ENCODE results near the gene UBAC1.
"Not testable (repeated sequence)": the region's sequence is repeated elsewhere in the genome, so short reads cannot be mapped to it uniquely, and the experiment has no call there.

The UBAC1 gene

DNA sequence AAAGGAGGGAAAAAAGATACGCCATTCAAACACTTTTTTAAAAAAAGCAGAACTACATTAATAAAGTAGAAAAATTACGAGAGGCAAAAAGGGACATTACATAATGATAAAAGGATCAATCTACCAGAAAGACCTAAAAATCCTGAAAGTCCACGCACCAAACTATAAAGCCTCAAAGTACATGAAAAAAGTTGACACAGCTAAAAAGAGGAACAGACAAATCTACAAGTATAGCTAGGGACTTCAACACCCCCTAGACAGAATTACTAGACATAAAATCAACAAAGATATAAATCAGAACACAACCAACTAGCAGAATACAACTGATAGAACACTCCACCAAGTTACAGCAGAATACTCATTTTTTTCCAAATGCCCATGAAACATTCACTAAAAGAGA lies 65.0 kb downstream of the UBAC1 start:
- DNase-seq, result no peak

- no peak for DNase-seq
These were observed 65.8 kb downstream of the UBAC1 start for GRCh38 chr9:135895202-135895848.

GRCh38 chr9:135893104-135893503 lies 68.1 kb downstream of the UBAC1 start:
- no peak for DNase-seq

DNA sequence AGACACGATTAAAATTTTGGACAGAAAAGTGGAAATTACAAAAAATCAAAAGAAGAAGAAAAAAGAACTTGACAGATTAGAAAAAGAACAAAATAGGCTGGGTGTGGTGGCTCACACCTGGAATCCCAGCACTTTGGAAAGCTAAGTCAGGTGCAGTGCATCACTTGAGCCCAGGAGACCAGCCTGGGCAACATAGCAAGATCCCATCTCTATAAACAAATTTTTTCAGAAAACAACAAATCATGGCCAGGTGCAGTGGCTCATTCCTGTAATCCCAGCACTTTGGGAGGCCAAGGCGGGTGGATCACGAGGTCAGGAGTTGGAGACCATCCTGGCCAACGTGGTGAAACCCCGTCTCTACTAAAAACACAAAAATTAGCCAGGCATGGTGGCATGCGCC lies 68.8 kb downstream of the UBAC1 start:
- DNase-seq, result not testable (repeated sequence)

DNA sequence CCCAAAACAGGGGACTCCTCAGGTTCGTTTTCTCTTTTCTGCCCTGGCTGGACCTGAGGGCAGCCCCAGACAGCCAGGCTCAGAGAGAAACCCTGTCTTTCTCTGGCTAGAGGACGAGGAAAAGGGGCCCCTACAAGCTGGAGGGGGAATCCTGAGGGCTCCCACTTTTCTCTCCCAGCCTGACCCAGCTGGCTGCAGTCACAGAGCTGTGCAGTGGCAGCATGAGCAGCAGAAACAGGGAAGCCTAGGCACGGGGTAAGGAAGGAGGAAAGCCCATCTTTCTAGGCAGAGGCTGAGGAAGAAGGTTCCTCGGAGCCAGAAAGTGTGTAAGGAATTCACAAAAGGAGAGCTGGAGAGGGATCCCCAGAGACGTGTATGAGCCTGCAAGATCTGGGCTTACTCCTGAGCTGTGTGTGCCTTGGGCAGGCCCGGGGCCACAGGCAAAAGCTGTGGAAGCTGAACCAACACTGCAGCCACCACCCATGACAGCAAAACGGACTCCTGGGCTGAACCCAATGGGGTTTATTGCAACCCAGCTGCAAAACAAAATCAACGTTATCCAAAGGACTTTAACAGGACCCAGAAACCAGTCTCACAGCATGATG lies 70.0 kb downstream of the UBAC1 start:
- DNase-seq, result no peak

DNA sequence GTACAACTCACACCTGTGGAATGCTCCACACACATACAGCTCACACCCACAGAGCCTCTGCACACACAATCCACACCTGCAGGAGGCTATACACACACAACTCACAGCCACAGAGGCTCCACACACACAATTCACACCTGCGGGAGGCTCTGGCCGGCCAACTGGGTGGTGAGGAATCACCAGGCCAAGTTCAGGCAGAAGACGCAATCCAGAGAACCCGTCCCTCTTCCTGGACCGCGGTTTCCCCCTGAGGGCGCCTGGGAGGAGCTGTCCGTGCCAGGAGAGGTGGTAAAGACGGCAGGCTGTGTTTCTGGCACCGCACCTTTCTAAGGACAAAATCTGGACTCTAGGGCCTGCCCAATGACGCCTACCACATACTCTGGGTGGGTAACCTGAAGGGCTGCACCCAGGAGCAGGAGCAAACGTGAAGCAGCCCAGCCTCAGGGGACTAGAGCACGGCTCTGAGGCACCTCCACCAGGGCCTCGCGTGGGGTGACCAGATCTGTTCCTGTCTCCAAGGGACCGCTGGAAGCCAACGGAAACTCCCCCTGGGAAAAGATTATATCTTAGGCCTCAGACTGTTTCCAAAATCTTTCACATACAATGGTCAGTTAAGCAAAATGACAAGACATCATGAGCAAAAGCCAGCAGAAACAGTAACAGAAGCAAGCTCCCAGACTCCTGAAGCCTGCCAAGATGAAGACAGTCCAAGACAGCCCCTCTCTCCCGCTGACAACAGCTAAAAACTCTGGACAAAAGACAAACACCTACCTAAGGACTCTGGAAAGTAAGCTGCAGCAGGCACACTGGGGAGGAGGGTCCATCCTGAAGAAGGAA lies 70.8 kb downstream of the UBAC1 start:
- no peak for DNase-seq

GRCh38 chr9:135889564-135890189 lies 71.5 kb downstream of the UBAC1 start:
- no peak for DNase-seq

DNA sequence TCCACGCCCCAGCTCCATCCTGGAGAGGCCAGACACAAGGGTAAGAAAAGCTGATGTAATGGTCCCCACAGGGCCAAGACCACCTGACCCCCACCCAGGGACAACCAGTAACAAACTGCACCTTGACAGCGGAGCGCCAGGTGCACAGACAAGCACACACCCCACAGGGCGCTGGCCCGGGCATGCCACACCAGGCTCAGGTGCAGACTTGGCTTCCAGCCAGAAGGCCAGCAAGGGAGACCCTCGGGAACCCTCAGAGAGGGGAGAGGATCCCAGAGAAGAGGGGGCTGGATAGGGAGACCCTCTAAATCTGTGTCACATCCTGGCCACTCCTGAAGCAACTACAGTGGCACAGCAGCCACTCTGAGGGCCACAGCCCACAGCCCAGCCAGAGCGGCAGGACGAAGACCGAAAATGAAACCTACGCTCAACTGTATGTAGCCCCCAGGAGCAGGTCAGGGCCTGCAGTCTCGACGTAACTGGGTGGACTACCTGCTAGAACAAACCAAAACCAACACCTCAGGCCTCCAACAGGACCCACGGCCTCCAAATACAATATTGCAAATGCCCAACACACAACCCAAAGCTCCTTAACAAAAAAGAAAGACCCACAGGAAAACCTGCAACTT lies 72.3 kb downstream of the UBAC1 start:
- no peak for DNase-seq

GRCh38 chr9:135888126-135888765 lies 72.9 kb downstream of the UBAC1 start:
- no peak for DNase-seq

DNA sequence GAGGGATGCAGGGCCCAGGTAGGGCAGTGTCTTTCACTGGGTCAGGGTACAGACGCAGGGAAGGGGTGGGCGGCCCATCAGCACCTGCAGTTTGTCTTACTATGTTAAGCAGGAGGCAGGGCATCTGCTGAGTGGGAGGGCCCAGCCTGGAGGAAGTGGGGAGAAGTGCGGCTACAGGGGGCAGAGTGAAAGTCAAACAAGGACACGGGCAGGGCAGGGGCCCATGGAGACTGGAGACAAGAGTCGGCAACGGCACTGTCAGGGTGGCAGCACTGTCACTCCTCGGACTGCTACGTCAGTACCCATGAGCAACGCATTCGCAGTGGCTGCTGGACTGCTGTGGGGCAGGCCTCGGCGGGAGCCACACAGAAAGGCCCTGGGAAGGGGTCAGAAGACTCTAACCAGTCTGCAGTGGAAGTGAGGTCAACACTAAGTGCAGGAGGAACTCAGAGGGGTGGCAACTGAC lies 73.6 kb downstream of the UBAC1 start:
- peak in 1 of 2 donors; percentile 49 for DNase-seq

DNA sequence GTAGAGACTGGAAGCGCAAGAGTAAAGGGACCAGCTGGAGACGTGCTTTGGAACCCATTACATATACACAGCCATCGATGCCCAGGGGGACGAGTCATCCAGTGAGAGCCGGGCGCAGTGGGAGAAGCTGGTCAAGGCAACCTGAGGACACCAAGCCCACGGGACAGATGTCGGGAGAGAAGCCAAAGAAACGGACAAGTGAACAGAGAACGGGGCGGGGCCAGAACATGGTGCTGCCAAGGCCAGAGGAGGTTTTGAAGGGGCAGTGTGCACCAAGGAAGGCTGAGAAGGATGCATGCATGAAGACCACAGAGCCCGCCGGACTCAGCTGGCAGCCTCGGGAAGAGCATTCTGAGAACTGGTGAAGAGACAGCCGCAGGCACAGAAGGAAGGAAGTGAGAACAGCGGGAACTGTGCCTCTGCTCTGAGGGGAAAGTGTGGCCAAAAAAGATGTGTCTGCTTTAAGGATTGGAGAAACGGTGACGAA lies 74.1 kb downstream of the UBAC1 start:
- no peak for DNase-seq

DNA sequence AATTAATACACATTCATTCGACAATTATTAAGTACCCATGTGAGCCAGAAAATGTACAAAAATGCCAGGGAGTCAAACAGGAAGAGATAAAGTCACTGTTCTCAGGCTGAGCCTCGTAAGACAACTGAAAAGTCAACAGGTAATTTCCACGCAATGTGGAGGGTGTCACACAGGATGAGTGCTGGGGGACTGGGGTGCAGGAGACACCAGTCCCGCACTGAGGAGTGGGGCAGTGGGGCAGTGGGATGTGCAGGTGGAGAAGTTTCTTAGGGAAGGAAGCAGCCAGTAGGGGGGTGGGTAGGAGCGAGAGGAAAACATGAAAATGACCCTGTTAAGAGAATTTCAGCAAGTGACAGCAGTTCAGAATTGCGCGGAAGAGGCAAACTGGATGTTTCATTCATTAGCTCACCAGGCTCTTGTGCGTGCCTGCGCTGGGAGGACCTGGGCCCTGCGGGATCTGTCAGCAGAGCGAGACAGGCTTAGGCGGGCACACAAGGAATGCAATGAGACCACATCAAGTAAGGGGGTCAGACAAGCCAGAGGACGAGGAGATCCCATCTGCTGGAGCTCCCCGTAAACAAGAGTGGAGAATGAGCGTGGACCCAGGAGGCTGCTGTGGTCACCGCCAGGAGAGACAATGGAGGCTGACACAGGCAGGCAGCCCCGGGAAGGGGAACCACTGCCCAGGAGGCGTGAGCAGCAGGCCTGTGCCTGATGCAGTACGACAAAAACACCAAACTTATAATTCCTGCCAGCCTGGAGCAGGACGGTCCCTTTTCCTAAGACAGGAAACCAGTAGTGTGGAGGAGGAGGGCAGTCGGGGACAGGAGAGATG lies 74.8 kb downstream of the UBAC1 start:
- no peak for DNase-seq

GRCh38 chr9:135885100-135885853 lies 75.9 kb downstream of the UBAC1 start:
- DNase-seq, result no peak

GRCh38 chr9:135884328-135885035 lies 76.7 kb downstream of the UBAC1 start:
- DNase-seq, result no peak

DNA sequence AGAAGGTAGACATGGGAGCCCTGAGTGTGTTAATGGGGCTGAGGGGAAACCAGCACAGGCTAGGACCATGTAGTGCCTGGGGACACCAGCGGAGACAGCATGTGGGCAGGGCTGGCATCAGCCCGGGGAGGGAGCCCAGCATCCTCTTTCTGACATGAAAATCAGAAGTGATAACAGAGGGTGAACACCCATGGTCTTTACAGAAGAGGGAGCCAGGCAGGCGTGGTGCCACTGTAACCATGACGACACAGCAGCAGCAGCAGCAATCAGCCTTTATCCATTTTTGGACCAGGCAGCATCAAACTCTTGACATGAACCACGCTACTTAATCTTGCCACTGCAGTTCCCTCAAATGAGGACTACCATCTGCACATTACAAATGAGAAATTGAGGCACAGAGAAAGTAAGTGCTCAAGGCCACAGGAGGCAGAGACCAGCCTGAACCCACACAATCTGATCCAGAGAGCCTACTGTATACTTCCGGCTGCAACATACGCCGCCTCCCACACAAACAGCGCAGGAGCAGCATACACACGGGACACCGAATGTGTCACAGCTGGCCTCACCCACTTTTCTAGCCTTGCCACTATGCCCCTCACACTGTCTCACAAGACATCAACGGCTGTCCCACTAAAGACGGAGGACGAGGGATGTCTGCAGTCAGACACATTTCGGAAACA lies 77.6 kb downstream of the UBAC1 start:
- no peak for DNase-seq
